Upper lobe of left lung (tissue), 4 donors: ENCODE results near the gene CD6.

Experiments
- CTCF ChIP-seq, 6 experiments: fragments of 450-650 bp in 4 of 6; fragments of 200-600 bp in 2 of 6; sonication (generic) in 2 of 6; IDR thresholded peaks; one replicate each; pipeline ENCODE4 v1.5.1; 2016 to 2019; ENCODE audit warnings: antibody characterized with exemption in 6 of 6
- EP300 ChIP-seq, 4 donors: sonication (generic); formaldehyde crosslinking; IDR thresholded peaks; one replicate each; pipeline ENCODE4 v1.5.1; 2017; ENCODE audit warnings: antibody characterized with exemption in 4 of 4, control low read depth in 2 of 4
- POLR2A ChIP-seq, 4 donors: fragments of 450-650 bp; IDR thresholded peaks; one replicate each; pipeline ENCODE4 v1.5.1; 2016 to 2017; ENCODE audit warnings: antibody characterized with exemption in 4 of 4, mild to moderate bottlenecking in 2 of 4
- POLR2AphosphoS5 ChIP-seq, 2 donors: sonication (generic); formaldehyde crosslinking; IDR thresholded peaks; one replicate each; pipeline ENCODE4 v1.5.1; 2017; ENCODE audit warnings: antibody characterized with exemption in 2 of 2

DNA sequence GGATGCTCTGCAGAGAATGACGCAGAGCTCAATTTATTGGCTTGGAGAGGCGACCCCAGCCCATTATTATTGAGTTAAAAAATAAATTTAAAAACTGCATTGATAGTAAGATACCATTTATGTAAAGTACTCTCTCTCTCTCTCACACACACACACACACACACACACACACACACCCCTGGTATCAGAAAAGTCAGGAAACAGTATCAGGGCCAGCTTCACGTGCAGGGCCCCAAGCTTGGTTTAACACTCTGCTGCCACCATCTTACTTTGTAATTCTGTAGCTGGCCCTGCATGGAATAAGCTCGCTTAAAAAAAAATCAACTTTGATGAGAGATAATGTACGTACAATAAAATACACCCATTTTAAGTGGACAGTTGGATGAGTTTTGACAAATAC is 71.1 kb downstream of the CD6 start:
- TF ChIP-seq CTCF (IDR thresholded peaks at IDR 0.05) (no peak), POLR2A (IDR thresholded peaks at IDR 0.05) (no peak), POLR2AphosphoS5 (IDR thresholded peaks at IDR 0.05) (no peak), EP300 (IDR thresholded peaks at IDR 0.05) (no peak)
